Brain microvascular endothelial cell (primary cell): ENCODE data around the gene AHI1.

Experiments used
- DNase-seq: peaks from one replicate; pipeline ENCODE4 v3.0.0-alpha.2; 2020
- H3K27ac ChIP-seq: fragments of 250-450 bp; sonication (Bioruptor Pico); 2 replicates; pipeline ENCODE4 v1.5.1; 2020; ENCODE audit warnings: mild to moderate bottlenecking, moderate library complexity
- H3K27me3 ChIP-seq: fragments of 250-450 bp; sonication (Bioruptor Pico); replicated peaks from 2 replicates; pipeline ENCODE4 v1.5.1; 2020; ENCODE audit warnings: mild to moderate bottlenecking
- H3K36me3 ChIP-seq: fragments of 250-450 bp; sonication (Bioruptor Pico); replicated peaks from 2 replicates; pipeline ENCODE4 v1.5.1; 2020; ENCODE audit warnings: mild to moderate bottlenecking
- H3K4me3 ChIP-seq: 2 replicates; pipeline ENCODE4 v1.5.1; 2011; ENCODE audit warnings: low read depth, mild to moderate bottlenecking, control low read depth, low read length, moderate library complexity
- CTCF ChIP-seq: IDR thresholded peaks from 2 replicates; pipeline ENCODE4 v1.5.1; 2011; ENCODE audit warnings: low read depth, mild to moderate bottlenecking, moderate library complexity, low read length, control low read depth, inconsistent platforms; ENCODE audit errors: missing control alignments
- in situ Hi-C: cut with HindIII; loops from 2 replicates; pipeline ENCODE4 v1.10.0; 2017; ENCODE audit warnings: low sequenced_read_pairs, low pct_ligation_motif_present

AHI1 gene

GRCh38 chr6:135291288-135292076, 206.1 kb downstream of the AHI1 start:
- peak; percentile 61 for DNase-seq
- TF ChIP-seq CTCF, result no peak
- H3K36me3 ChIP-seq, result peaks cover 4% of the 10 kb centered on the region
- H3K27ac ChIP-seq, result no peak overlapping the region
- no peak overlapping the region for H3K4me3 ChIP-seq
- in situ Hi-C loops, result no loop called here
- H3K27me3 ChIP-seq, result no peaks in the 10 kb centered on the region

- no peak for TF ChIP-seq CTCF
- in situ Hi-C loops, result no loop called here
- no peak for DNase-seq
- Histone ChIP-seq H3K27me3 (no peaks in the 10 kb centered on the region), H3K36me3 (peaks cover 12% of the 10 kb centered on the region), H3K27ac (no peak overlapping the region), H3K4me3 (no peak overlapping the region)
Observed at GRCh38 chr6:135289816-135290215, 207.7 kb downstream of the AHI1 start.

GRCh38 chr6:135286962-135287538, 210.5 kb downstream of the AHI1 start:
- H3K4me3 ChIP-seq, result no peak overlapping the region
- in situ Hi-C loops, result no loop called here
- no peak for TF ChIP-seq CTCF
- H3K27ac ChIP-seq, result no peak overlapping the region
- peaks cover 13% of the 10 kb centered on the region for H3K36me3 ChIP-seq
- no peak for DNase-seq
- no peaks in the 10 kb centered on the region for H3K27me3 ChIP-seq

- no peak for DNase-seq
- no peaks in the 10 kb centered on the region for H3K27me3 ChIP-seq
- in situ Hi-C loops, result no loop called here
- H3K27ac ChIP-seq, result no peak overlapping the region
- no peak overlapping the region for H3K4me3 ChIP-seq
- H3K36me3 ChIP-seq, result peaks cover 12% of the 10 kb centered on the region
- TF ChIP-seq CTCF, result no peak
Observed at GRCh38 chr6:135285165-135285564, 212.4 kb downstream of the AHI1 start.

- Histone ChIP-seq H3K4me3 (no peak overlapping the region), H3K36me3 (peaks cover 9% of the 10 kb centered on the region), H3K27ac (no peak overlapping the region), H3K27me3 (no peaks in the 10 kb centered on the region)
- DNase-seq, result no peak
- no peak for TF ChIP-seq CTCF
- in situ Hi-C loops, result no loop called here
Observed at GRCh38 chr6:135283926-135284325, 213.6 kb downstream of the AHI1 start.
